Sigmoid colon (tissue), 4 donors: ENCODE measurements around the gene TUBGCP4.

Experiments used
- POLR2A ChIP-seq, 2 donors: fragments of 450-650 bp; IDR thresholded peaks; one replicate each; pipeline ENCODE4 v1.6.1; 2016; ENCODE audit warnings: antibody characterized with exemption in 2 of 2, mild to moderate bottlenecking in 2 of 2, moderate library complexity in 2 of 2
- POLR2AphosphoS5 ChIP-seq, 4 donors: sonication (generic); formaldehyde crosslinking; IDR thresholded peaks; one replicate each; pipeline ENCODE4 v1.6.1; 2017; ENCODE audit warnings: antibody characterized with exemption in 4 of 4
- TF ChIP-seq, protein P1 (sequence below), 4 experiments: fragments of 450-650 bp in 3 of 4; fragments of 200-600 bp in 1 of 4; IDR thresholded peaks; one replicate each; pipeline ENCODE4 v1.5.1; 2016 to 2019; ENCODE audit warnings: antibody characterized with exemption in 4 of 4, mild to moderate bottlenecking in 3 of 4, moderate library complexity in 2 of 4

DNA sequence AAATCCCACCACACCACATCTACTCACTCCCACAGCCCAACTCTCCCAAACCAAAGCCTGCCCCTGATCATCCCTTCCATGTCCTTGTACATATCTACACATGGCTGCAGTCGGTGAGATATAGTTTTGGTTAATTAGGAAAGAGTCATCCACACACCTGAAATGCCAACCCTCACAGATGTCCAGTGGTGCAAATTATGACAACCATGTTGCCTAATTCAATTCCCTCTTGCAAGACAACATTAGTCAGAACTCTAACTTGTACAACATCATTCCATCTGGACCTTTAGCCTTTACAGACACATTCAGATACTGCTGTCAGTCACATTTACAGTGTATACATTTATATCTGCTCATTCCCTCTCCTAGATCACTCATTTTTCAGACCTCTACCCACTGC is 41.2 kb downstream of the TUBGCP4 start:
- TF ChIP-seq, protein P1, sequence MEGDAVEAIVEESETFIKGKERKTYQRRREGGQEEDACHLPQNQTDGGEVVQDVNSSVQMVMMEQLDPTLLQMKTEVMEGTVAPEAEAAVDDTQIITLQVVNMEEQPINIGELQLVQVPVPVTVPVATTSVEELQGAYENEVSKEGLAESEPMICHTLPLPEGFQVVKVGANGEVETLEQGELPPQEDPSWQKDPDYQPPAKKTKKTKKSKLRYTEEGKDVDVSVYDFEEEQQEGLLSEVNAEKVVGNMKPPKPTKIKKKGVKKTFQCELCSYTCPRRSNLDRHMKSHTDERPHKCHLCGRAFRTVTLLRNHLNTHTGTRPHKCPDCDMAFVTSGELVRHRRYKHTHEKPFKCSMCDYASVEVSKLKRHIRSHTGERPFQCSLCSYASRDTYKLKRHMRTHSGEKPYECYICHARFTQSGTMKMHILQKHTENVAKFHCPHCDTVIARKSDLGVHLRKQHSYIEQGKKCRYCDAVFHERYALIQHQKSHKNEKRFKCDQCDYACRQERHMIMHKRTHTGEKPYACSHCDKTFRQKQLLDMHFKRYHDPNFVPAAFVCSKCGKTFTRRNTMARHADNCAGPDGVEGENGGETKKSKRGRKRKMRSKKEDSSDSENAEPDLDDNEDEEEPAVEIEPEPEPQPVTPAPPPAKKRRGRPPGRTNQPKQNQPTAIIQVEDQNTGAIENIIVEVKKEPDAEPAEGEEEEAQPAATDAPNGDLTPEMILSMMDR (IDR thresholded peaks at IDR 0.05), result no peak
- no peak for TF ChIP-seq POLR2AphosphoS5 (IDR thresholded peaks at IDR 0.05)
- TF ChIP-seq POLR2A (IDR thresholded peaks at IDR 0.05), result no peak
